T-helper 2 cell (primary cell): Measurements from ENCODE around the gene PLCB1.
"Not testable (repeated sequence)": the region's sequence is repeated elsewhere in the genome, so short reads cannot be mapped to it uniquely, and the experiment has no call there.

Experiments used
- DNase-seq, 5 experiments: peaks; one replicate each; pipeline versions ENCODE4 v3.0.0 to v3.0.0-alpha.2; 2012 to 2022

Gene PLCB1

DNA sequence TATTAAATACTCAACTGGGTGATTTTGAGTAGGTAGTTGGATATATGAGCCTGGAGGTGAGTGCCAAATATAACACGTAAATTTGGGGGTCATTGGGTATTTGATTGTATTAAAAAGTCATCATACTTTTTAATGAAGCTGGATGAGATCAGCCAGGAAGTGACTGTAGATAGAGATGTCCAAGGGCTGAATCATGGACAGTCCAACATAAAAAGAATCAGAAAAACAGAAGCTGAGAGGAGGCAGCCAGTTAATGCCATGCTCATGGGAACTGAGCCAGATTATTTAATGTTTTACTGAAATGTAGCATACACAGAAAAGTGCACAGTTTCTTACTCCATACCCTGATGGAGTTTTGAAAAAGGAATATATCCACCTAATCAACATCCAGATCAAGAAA is 501.3 kb downstream of the PLCB1 start:
- no peak for DNase-seq

DNA sequence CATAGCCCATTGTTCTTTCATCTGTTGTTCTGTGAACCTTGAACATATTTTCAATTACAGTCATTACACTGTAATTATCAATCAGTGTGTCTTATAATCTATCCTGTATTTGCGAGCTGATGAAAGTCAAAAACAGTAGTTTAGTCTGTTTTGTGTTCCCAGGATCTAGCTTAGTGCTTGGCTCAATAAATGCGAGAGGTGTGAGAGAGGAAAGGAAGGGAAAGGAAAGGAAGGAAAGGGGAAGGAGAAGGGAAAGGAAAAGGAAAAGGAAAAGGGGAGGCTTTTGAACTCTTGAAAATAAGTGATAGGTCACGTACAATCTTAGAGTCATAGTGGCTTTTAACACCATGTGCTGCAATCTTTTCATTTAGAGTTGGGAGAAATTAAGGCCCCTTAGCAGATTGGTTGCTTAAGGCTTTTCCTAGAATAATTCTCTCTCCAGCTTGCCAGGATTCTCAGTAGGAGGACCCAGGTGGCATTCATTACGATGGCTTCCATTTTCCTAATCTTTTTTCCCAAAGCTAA is 503.0 kb downstream of the PLCB1 start:
- no peak for DNase-seq

DNA sequence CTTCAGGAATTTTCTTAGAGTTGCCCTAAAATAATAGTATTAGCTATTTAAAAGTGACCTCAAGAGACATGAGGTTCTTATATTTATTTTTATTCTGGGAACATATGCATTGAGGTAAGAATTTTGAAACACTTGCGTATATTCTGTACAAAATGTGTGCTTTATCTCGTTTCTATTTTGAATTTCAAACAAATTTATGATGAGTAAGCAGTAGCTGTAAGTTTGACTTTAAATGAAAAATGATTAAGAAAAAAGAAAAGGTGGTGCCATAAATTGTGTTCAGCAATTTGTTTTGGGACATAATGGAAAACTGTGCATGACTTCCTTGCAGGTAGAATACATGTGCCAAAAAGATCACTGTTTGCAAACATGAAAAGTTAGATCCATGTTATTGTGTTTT is 503.8 kb downstream of the PLCB1 start:
- DNase-seq = no peak

DNA sequence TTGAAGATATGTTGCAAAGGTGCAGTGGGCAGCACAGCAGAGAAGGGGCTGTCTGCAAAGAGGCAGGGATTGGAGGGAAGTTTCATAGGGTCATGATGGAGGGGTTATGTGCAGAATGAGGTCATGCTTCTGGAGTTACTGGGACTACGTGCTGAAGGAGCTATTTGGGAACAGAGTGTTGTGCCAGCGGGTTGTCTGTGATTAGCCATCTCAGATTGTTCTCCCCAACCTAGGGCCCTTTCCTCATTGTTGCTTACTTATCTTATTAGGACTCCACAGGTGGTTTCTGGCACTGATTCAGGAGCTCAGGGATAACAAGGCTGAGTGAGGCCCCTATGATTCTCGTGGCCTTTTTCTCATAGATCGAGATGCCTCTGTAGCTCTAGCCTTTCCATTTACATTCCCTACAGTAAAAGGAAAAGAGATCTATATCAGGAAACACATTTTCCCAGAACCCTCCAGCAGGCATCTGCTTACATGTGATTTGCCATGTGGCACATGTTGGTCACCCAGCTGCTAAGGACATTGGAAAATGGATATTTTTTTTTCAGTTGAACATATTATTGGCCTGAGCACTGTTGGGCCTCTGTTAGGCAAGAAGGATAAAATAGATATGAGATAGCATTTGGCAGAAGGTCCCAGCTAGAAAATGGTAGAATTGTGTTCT is 507.2 kb downstream of the PLCB1 start:
- no peak for DNase-seq

DNA sequence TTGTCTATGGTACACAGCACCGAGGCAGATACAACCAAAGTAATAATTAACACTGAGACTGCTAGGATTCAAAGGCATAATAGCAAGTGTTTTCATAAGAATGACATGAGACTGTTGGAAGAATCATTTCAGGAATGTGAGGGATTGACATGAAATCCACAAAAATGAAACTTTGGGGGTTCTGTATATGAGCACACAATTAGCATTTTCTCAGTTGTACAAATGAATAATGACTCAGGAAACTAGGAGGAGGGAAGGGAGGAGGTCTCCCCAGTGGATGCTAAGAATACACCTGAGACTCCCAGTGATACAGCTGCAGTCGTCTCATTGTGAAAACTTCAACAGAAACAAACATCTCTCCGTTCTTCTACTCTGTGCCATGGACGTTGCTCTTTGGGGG is 508.4 kb downstream of the PLCB1 start:
- no peak for DNase-seq

DNA sequence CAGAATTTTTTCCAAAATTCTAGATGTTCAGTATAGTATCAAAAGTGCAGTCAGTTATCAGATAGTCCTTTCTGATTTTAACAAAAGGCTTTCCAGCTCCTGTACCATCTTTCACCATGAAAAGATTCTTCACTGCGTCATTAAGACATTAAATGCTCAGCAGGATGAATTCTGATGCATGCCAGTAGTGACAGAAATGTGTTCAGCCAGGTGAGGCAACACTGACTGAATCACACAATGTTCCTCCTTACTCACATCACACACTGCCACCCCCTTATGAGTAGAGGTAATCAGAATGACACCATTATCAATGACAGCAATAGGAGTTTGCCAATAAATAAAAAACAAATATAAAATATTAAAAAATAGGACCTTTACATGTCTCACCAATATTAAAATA is 510.2 kb downstream of the PLCB1 start:
- DNase-seq = no peak

DNA sequence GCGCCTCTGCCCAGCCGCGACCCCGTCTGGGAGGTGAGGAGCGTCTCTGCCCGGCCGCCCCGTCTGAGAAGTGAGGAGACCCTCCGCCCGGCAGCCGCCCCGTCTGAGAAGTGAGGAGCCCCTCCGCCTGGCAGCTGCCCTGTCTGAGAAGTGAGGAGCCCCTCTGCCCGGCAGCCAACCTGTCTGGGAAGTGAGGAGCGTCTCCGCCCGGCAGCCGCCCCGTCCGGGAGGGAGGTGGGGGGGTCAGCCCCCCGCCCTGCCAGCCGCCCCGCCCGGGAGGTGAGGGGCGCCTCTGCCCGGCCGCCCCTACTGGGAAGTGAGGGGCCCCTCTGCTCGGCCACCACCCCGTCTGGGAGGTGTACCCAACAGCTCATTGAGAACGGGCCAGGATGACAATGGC is 512.4 kb downstream of the PLCB1 start:
- not testable (repeated sequence) for DNase-seq

DNA sequence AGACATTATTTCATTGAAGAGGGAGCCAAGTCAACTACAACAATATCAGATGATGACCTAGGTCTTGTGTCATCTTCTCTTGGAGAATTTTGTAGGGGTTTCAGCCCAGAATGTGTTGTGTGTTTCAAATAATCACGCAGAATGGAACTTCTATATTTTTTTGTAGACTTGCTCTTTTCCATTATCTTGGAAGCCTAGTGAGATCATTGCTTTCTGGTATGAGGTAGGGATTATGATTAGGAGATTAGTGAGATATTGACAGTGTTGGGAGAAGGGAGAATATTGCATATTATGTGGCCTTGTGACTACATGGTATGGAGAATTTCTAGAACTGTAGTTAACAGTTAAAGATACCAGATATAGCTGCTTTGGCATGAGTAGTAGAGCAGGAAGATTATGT is 513.3 kb downstream of the PLCB1 start:
- DNase-seq = no peak

DNA sequence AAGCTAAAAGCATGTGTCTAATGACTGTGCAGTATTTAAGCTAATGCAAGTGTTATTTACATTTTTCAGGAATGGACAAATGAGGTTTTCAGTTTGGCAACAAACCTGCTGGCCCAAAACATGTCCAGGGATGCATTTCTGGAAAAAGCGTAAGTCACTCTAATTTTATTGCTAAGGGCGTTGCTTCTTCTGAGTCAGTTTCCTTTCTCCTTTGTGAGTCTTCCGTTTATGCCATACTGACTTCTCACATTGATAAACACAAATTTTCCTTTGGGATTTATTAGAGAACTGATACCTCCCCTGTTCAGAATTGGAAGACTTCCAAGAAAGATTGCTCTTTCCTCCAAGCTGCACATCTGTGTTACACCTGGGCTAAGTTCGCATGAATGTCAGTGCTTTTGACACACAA is 514.0 kb downstream of the PLCB1 start:
- no peak for DNase-seq

DNA sequence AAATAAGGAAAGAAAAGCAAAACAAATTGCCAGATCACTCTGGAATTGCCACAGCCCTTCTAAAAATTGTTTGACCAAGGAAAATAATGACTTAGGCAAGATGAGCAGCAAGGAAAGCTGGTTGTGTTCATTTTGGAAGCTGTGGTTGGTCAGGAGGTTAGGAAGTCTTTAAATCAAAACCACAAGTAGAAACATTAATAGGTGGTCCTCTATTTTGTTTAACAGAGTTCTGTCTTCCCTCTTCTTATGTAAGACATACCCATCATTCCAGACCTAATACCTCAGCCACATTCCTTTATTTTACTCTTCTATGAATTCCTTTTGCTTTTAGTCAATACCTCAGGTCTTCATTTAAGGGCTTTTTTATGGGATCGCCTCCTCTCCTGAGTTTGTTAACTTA is 514.6 kb downstream of the PLCB1 start:
- no peak for DNase-seq

DNA sequence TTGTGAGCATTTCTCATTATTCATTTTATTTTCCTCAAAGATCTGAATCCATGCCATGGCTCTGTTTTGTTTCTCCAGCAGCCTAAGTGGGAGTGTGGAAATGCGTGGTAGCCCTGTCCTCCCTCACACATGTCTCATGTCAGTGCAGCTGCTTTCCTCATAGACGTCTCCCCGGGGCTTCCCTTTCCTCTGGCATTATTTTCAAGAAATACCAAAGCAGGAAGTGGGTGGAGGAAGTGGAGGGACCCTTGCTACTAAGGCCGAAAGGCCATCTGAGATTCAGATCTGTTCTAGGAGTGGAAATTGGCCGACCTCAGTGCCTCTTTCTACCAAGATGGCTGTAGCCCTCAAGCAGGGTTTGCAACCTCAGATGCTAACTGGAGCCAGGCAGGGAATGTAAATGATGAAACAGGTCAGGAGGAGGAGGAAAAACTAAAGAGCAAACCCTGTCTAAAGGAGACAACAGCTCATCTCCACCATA is 515.9 kb downstream of the PLCB1 start:
- no peak for DNase-seq

DNA sequence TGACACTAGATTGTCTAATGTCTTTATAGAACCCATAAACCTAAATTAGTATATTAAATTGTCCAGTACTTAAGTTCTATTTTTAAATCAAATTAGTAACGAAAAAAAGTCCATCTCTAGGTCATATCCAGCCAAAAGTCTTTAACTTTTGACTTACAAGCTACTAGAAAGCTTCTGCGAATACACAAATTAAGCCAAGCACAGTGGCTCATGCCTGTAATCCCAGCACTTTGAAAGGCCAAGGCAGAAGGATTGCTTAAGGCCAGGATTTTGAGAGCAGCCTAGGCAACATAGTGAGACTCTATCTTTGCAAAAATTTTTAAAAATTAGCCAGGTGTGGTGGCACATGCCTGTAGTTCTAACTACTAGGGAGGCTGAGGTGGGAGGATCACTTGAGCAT is 516.4 kb downstream of the PLCB1 start:
- no peak for DNase-seq

DNA sequence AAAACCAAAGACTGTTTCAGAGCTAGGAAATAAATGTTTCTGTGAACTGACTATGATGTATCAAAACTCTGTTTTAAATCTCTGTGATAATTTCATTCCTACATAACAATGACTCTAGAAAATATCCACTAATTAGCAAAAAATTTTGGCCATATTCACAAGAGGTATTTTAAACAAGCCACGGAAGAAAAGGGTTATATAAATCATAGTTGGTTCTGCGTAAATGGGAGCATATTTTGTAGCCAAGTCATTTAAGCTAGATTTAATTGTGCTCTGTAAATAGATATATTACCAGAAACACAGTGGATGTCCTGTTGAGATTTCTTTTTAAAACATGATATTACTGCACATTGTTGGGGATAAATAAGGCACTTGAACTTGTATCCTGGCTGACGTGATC is 520.3 kb downstream of the PLCB1 start:
- DNase-seq = no peak

DNA sequence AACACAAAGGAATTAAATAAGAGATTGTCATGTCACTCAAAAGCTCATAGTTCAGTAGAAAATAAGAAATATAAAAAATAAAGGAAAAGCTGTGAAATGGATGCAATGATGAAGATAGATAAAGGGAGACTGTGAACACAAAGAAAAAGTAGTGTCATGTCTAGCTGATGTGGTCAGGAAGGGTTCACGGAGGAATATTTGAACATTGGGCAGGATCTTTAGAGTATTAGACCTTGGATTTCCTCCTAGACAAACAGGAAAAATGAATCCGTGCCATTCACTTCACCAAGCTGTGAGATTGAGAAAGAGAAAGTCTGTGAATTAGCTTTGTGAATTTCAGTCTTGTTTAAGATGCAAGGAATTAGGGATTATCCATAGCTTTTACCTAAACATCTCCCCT is 522.4 kb downstream of the PLCB1 start:
- DNase-seq = no peak

DNA sequence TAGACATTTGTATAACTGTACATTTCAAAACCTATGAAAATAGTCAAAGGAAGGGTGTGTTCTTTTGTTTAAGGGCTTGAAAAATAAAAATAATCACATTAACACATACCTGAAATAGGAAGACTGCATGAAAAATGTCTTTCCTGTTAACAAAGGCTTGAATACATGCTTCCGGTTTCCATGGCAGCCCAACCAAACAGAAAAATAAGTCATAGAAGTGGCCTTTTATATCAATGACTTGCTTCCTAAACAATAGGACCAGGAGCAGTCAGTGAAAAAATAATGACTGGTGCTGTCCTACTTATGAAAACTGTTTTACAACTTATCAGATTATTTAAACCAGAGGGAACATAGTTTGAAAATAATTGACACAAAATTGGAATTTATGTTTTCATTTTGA is 524.3 kb downstream of the PLCB1 start:
- DNase-seq = no peak

DNA sequence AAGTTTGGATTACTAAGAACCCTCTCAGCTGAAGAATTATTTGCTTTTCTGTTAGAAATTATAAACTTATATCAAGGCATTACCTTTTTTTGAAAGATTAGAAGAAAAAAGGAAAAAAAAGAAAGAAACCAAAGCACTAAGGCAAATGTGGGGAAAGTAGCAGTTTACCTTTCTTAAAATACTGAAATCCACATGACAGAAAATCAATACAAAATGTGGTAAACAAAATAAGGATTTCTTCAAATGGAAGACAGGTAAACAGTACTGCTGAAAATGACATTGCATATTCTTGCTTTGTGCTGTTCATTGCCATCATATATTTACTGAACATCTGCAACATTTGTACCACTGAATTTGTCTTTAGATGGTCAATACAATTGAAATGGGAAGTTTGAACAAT is 525.6 kb downstream of the PLCB1 start:
- DNase-seq = no peak

DNA sequence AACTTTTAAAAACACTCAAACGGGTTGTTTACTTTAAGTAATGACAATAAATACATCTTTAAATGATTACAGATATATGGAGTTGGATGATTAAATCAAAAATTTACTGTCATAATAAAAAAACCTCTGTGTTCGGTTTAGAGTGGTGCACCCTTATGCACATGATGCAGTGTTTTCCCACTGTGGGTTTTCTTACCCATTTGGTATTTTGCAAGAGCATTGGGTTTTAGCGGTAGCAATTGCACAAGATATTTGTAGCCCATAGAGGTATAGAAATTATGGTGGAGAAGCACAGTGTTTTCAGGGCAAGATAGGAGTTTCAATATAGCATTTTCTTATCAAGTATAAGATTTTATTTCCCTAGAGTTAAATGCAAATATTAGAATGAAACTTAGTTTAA is 526.0 kb downstream of the PLCB1 start:
- no peak for DNase-seq

DNA sequence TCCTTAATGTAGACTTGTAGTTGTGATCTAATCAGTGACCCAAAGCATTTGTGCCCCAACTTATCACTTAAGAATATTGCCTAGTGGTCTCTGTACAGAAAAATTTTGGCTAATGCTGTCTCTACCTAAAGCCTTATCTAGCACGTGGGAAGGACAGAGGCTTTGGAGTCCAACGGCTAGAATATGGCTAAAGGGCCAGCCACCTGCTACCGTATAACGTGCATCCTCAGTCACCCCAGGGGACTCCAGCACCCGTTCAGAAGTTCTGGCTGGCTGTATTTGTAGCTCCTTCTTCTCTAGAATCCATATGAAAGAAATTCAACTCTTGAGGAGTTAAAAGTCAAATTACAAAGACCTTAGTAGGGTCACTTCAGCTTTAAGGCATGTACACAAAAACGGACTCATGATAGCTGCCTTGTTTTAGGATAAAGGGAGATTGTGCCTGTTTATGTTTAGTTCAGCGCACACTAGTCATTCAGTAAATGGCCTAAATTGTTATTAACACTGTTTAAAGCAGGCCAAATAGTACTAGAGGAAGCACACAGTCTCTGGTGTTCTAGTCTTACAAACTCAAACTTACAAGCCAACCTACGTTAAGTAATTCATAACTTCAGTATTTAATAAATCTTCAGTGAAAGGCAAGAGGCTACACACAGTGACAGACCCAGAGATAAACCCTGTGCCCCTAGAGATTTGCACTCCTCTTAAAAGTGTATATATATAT is 529.3 kb downstream of the PLCB1 start:
- DNase-seq = no peak

DNA sequence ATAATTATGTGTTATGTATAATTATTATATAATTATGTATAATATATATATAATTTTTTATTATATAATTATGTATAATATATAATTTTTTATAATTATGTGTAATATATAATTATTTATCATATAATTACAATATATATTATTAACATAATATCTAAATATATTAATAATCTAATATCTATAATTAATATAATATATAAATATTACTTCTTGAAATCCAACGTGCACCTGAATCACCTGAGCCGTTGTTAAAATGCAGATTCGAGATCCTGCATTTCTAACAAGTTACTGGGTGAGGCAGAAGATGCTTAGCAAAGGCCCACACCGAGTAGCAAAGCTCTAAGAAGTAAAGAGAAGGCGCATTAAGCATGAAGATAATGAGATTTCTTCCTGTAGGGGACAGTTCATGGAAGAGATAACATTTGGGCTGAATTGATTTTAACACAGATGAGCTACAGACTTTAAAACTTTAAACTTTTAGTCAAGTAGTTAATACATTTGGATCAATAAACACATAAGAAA is 530.4 kb downstream of the PLCB1 start:
- DNase-seq = peak in 1 of 5 experiments; percentile 14

DNA sequence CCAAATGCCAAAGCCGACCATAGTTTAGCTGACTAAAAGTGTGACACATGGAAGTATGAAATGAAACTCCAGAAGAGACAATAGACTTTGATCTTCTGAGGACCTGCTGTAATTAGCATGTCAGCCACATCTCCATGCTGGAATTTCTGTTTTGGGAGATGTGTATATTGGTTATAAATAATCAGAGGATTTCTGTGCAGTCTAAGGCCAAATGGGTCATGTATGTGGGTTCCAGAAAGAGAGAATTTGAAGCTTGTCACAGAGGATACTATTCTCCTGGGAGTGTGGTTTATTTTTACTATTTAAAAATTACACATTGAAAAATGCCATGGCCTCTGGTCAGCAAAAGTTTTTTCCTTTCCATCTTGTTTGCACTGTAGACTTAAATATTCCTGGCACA is 531.4 kb downstream of the PLCB1 start:
- DNase-seq = no peak

DNA sequence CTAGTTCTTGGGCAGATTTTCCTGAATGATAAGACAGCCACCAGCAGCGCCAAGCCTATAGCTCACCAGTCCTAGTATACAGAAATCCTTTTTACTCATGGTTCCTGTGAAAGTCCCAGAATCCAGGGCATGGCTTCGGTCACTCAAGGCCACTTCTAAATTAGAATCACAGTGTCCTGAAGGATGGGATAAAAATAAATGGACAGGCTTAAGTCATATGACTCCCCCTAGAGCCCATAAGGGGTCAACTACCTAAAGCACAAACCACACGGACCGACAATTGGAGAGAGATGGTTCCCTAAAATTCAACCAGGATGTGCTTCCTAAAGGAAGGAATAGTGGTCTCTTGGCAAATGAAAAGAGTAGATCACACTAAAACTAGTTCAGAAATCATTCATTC is 532.7 kb downstream of the PLCB1 start:
- no peak for DNase-seq

DNA sequence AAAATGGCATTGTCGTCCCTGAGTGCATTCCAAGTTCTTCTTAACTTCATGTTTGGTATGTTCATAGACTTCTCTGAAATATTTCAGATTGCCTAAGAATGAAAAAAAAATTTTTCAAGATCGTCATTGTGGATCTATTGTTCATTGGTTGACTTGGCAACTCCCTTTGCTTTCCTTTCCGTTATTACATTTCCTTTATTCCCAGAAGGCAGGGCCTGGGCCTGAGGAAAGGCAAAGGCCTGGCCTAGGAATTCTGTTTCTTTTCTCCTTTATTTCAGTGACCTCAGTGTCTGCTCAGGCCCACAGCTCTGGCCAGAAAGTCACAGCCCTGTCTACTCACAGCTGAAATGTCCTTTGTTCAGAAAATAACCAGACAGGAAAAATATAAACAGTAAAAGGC is 535.2 kb downstream of the PLCB1 start:
- DNase-seq = no peak

DNA sequence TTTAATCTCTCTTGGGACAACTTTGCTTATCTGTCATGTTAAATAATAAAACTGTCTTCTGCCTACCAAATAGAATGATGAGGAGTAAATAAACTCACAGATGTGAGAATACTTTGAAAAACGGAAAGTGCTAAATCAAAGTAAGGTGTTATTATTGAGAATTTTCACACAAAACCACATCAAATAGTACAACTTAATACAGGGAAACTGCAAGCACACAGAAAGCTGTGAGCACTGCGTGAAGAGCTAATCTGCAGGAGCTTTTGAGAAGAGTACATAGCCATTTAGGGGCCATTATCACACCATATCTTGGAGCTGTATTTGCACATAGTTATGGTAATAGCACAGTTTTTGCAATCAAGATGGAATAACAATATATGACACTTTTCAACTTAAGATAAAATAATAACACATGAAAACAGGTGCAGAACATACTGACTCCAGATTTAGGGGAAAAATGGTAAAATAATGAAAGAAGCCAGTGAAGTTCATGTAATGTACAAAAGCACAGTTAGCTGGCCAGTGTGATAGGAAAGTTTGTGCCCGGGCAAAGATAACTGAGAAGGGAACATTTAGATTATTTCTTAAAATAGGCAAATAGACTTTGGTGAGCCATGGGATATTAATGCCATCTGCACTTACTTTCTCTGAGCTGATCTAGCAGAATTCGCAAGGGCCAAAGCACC is 538.3 kb downstream of the PLCB1 start:
- peak in 1 of 5 experiments; percentile 53 for DNase-seq

DNA sequence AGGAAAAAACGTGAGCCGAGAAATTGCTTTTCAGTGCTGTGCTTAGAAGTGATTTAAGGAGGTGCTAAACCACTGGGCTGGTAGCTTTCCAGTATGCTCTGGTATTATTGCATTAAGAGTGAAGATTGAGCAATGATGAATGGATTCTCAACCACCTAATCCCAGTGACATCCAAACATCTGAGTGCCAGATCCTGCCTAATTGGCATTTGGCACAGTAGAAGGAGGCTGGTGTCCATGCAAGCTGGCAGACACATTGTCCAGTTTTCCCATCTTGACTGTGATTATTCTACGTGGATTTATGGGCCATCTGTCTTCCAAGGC is 538.8 kb downstream of the PLCB1 start:
- DNase-seq = no peak
